ENCODE results near the gene GMCL1. TPM values are rescaled to one million over a fixed set of nuclear protein-coding genes. Genes with fewer than 3 reads are reported as not detected.
A peak's percentile ranks its signal among the peaks of the same experiment; 100 is the strongest.

GMCL1 gene
- total and polyA plus RNA-seq, 9 of the 15 experiments (the other 6 are each of a cell fraction or from before 2014, with no cell fraction given): 7.0 to 27.3 (median 15.4) TPM

DNA sequence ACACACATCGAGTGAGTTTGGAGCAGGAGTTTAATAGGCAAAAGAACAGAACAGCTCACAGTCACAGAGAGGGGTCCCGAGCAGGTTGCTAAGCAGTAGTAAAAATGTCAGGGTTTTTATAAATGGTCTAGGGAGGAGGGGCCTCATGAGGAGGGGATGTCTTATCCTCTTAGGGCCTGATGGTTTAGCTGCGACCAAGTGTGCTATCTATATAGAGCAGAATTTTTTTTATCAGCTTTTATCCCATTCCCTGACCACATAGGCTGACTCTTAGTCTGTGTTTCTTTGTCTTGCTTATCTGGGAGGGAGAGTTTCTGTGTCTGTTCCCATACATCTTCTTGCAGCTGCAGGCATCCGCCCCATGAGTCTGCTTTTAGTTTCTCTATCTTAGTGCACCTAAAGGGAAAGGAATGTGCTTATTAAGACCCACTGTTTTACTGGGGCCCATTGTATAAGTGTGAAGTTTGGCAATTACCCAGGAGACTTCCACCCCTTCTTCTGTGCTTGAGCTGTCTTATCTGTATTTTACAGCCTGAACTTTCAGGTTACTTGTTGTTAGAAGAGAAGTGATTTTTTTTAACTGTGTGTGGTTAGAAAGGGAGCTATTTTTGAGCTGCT, 30.4 kb upstream of the GMCL1 start (continued):
- TF ChIP-seq PCBP2 (IDR thresholded peaks at IDR 0.05; ENCODE audit: low read depth, low read length, poor library complexity, severe bottlenecking) (no peak), IRF2 (CRISPR knock-in tag; IDR thresholded peaks at IDR 0.05) (no peak), MTA2 (IDR thresholded peaks at IDR 0.05; ENCODE audit: low read depth) (peak; percentile 99), XRCC5 (IDR thresholded peaks at IDR 0.05; ENCODE audit: low read depth, low read length) (no peak), BRF1 (IDR thresholded peaks at IDR 0.05; ENCODE audit: borderline replicate concordance, extremely low read depth, insufficient read length) (no peak), SIRT6 (IDR thresholded peaks at IDR 0.05; ENCODE audit: low read depth, low read length) (no peak), U2AF2 (optimal IDR thresholded peaks at IDR 0.05; ENCODE audit: low read depth, low read length) (no peak), GABPB1 (CRISPR knock-in tag; IDR thresholded peaks at IDR 0.05) (peak; percentile 21; the same call in 1 of the 2 replicates), SMAD4 (CRISPR knock-in tag; conservative IDR thresholded peaks at IDR 0.05) (peak; percentile 100), GATAD2A (IDR thresholded peaks at IDR 0.05) (no peak; the same call in 1 of the 2 replicates), CREB5 (CRISPR knock-in tag; IDR thresholded peaks at IDR 0.05) (no peak), SMARCA5 (IDR thresholded peaks at IDR 0.05) (no peak), ZNF740 (CRISPR knock-in tag; IDR thresholded peaks at IDR 0.05) (no peak), ZNF740 (tag; IDR thresholded peaks at IDR 0.05) (no peak), NONO (IDR thresholded peaks at IDR 0.05; ENCODE audit: low read depth in 2 of 2, low read length in 1 of 2) (peak in 1 of 2 experiments; percentile 90; a peak in 2 of 4 replicates), ZNF830 (CRISPR knock-in tag; IDR thresholded peaks at IDR 0.05) (no peak), ESRRA (IDR thresholded peaks at IDR 0.05; ENCODE audit: borderline replicate concordance, low read depth) (peak; percentile 90), PHTF2 (CRISPR knock-in tag; IDR thresholded peaks at IDR 0.05) (no peak), PRDM10 (IDR thresholded peaks at IDR 0.05; ENCODE audit: partially characterized antibody) (peak; percentile 84)
- TF ChIP-seq, protein P1, sequence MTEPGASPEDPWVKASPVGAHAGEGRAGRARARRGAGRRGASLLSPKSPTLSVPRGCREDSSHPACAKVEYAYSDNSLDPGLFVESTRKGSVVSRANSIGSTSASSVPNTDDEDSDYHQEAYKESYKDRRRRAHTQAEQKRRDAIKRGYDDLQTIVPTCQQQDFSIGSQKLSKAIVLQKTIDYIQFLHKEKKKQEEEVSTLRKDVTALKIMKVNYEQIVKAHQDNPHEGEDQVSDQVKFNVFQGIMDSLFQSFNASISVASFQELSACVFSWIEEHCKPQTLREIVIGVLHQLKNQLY (CRISPR knock-in tag; conservative IDR thresholded peaks at IDR 0.05): no peak
- TF ChIP-seq, protein P2, sequence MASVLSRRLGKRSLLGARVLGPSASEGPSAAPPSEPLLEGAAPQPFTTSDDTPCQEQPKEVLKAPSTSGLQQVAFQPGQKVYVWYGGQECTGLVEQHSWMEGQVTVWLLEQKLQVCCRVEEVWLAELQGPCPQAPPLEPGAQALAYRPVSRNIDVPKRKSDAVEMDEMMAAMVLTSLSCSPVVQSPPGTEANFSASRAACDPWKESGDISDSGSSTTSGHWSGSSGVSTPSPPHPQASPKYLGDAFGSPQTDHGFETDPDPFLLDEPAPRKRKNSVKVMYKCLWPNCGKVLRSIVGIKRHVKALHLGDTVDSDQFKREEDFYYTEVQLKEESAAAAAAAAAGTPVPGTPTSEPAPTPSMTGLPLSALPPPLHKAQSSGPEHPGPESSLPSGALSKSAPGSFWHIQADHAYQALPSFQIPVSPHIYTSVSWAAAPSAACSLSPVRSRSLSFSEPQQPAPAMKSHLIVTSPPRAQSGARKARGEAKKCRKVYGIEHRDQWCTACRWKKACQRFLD (CRISPR knock-in tag; IDR thresholded peaks at IDR 0.05): peak; percentile 99
